HL-60 (cell line): ENCODE data around the gene VENTX.

Experiments
- DNase-seq, 2 experiments: peaks; one replicate each; pipeline ENCODE4 v3.0.0-alpha.2; 2010 to 2020; ENCODE audit warnings: low read depth in 1 of 2, low spot score in 1 of 2
- H3K27ac ChIP-seq: fragments of 250-450 bp; sonication (Bioruptor Pico); replicated peaks from 2 replicates; pipeline ENCODE4 v1.5.1; 2020; ENCODE audit warnings: mild to moderate bottlenecking, moderate library complexity
- H3K27me3 ChIP-seq: fragments of 250-450 bp; sonication (Bioruptor Pico); 2 replicates; pipeline ENCODE4 v1.5.1; 2021; ENCODE audit warnings: mild to moderate bottlenecking, moderate library complexity; ENCODE audit not compliant: insufficient read depth, poor library complexity, severe bottlenecking
- H3K4me3 ChIP-seq: replicated peaks from 2 replicates; pipeline ENCODE4 v1.5.1; 2011; ENCODE audit warnings: mild to moderate bottlenecking, control low read depth, low read length; ENCODE audit not compliant: insufficient read depth
- GABPA ChIP-seq: IDR thresholded peaks from 2 replicates; pipeline ENCODE4 v1.6.1; 2012; ENCODE audit warnings: low read depth
- POLR2AphosphoS5 ChIP-seq: IDR thresholded peaks from 2 replicates; pipeline ENCODE4 v1.6.1; 2012; ENCODE audit warnings: low read depth
- SPI1 ChIP-seq: IDR thresholded peaks from 2 replicates; pipeline ENCODE4 v1.6.1; 2012; ENCODE audit warnings: low read depth, mild to moderate bottlenecking, borderline replicate concordance
- TF ChIP-seq, protein P1 (sequence below): IDR thresholded peaks from one replicate; pipeline ENCODE4 v1.5.1; 2011; ENCODE audit warnings: low read length, control low read depth, inconsistent platforms; ENCODE audit not compliant: insufficient read depth
- TF ChIP-seq, protein P2 (sequence below): IDR thresholded peaks from 2 replicates; pipeline ENCODE4 v1.6.1; 2012; ENCODE audit warnings: low read depth; ENCODE audit not compliant: insufficient replicate concordance

VENTX gene

DNA sequence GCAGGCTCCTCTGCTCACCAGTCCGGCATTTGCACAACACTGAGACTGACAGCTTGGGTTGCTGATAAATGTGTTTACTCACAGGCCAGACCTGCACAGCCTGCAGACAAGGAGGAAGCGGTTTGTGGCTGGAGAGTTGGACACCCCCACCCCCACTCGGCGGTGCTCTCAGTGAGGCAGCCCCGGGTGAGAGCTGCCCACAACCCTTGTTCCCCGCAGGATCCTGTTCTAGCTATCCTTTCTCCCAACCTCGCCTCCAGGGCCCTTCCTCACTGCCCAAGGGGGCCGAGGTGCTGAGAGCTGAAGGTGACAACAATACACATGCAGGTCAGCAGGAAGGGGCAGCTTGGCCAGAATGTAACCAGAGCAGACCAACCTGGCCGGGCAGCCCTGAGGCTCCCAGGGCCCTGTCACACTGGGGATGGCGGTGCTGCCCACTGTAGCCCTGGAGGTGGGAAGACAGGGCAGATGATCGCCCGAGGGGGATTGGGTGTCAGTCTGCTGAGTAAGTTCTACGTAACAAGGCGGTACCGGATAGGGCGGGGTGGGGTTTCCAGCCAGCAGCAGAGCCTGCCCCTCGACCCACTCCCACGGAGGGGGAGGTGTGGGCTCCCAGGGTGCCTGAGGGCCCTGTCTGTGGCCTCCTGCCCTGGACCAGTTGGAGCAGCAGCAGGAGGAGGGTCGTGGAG is 41.1 kb downstream of the VENTX start:
- Histone ChIP-seq H3K4me3 (no peak overlapping the region), H3K27ac (peak overlapping the region; percentile 90), H3K27me3 (no peaks in the 10 kb centered on the region)
- TF ChIP-seq POLR2AphosphoS5 (peak; percentile 95), SPI1 (peak; percentile 69), GABPA (no peak)
- TF ChIP-seq, protein P1, sequence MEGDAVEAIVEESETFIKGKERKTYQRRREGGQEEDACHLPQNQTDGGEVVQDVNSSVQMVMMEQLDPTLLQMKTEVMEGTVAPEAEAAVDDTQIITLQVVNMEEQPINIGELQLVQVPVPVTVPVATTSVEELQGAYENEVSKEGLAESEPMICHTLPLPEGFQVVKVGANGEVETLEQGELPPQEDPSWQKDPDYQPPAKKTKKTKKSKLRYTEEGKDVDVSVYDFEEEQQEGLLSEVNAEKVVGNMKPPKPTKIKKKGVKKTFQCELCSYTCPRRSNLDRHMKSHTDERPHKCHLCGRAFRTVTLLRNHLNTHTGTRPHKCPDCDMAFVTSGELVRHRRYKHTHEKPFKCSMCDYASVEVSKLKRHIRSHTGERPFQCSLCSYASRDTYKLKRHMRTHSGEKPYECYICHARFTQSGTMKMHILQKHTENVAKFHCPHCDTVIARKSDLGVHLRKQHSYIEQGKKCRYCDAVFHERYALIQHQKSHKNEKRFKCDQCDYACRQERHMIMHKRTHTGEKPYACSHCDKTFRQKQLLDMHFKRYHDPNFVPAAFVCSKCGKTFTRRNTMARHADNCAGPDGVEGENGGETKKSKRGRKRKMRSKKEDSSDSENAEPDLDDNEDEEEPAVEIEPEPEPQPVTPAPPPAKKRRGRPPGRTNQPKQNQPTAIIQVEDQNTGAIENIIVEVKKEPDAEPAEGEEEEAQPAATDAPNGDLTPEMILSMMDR = no peak
- DNase-seq = peak; percentile 83 to 98

DNA sequence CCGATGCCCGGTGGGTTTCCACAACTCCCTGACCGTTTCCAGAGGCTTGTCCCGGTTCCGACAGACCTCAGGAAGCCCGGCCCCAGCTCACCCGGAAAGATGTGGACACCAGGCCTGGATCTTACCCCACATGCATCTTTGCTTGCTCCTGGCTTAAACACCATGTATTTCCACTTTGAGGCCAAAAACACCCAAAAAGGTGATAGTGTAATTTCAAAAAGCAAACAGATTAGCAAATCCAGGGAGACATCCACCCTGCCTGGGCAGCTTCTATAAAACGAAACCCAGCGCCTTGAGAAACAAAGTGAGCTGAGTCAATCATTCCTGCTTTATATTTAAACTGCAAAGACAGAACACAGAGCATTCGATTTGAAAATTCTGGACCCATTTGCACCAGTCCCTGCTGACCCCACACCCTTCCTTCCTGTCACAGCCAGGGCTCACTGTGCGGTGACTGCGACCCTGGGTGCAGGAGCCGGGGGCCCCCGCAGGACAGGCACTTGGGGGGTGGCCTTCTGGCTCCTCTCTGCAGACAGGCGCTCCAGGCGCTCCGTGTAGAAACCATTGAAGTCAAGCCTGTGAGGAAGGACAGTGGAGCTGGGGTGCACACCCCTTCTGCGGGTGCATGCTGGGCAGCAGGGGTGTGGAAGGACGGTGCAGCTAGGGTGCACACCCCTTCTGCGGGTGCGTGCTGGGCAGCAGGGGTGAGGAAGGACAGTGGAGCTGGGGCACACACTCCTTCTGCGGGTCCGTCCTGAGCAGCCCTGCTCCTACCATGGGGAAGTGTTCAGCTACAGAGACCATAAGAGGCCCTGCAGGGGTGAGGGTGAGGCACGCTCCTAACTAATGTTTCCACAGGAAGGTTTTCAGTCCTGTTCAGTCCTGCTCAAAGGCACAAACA is 41.9 kb downstream of the VENTX start:
- Histone ChIP-seq H3K27me3 (no peaks in the 10 kb centered on the region), H3K4me3 (no peak overlapping the region), H3K27ac (peak overlapping the region; percentile 90)
- DNase-seq = peak; percentile 90 to 92
- TF ChIP-seq, protein P1 = no peak
- TF ChIP-seq, protein P2, sequence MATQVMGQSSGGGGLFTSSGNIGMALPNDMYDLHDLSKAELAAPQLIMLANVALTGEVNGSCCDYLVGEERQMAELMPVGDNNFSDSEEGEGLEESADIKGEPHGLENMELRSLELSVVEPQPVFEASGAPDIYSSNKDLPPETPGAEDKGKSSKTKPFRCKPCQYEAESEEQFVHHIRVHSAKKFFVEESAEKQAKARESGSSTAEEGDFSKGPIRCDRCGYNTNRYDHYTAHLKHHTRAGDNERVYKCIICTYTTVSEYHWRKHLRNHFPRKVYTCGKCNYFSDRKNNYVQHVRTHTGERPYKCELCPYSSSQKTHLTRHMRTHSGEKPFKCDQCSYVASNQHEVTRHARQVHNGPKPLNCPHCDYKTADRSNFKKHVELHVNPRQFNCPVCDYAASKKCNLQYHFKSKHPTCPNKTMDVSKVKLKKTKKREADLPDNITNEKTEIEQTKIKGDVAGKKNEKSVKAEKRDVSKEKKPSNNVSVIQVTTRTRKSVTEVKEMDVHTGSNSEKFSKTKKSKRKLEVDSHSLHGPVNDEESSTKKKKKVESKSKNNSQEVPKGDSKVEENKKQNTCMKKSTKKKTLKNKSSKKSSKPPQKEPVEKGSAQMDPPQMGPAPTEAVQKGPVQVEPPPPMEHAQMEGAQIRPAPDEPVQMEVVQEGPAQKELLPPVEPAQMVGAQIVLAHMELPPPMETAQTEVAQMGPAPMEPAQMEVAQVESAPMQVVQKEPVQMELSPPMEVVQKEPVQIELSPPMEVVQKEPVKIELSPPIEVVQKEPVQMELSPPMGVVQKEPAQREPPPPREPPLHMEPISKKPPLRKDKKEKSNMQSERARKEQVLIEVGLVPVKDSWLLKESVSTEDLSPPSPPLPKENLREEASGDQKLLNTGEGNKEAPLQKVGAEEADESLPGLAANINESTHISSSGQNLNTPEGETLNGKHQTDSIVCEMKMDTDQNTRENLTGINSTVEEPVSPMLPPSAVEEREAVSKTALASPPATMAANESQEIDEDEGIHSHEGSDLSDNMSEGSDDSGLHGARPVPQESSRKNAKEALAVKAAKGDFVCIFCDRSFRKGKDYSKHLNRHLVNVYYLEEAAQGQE = no peak
- TF ChIP-seq POLR2AphosphoS5 (peak; percentile 55; the same call in 1 of the 2 replicates), SPI1 (peak; percentile 82), GABPA (no peak)

DNA sequence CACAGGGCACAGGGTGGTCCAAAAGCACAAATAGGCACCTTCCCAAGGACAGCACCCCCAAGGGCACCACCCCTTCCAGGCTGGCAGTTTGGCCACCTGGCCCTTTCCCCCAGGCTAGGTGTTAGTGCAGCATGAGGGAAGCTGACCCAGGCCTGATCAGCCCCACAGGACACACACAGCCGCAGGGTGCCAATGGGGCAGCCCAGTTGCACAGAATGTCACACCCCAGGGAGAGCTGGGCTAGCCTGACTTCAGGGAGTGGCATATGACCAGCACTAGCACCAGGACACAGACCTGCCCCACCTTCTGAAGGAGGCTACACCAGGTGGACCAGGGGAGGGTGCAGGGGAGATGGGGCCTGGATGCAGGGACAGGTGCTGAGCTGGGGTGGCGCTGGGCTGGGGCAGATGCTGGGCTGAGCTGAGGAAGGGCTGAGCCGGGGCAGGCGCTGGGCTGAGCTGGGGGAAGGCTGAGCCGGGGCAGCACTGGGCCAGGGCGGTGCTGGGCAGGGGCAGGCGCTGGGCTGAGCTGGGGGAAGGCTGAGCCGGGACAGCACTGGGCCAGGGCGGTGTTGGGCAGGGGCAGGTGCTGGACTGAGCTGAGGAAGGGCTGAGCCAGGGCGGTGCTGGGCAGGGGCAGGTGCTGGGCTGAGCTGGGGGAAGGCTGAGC is 42.9 kb downstream of the VENTX start:
- peak overlapping the region; percentile 90 for H3K27ac ChIP-seq
- no peak for DNase-seq
- no peak overlapping the region for H3K4me3 ChIP-seq
- H3K27me3 ChIP-seq = no peaks in the 10 kb centered on the region
- TF ChIP-seq SPI1 = no peak
- TF ChIP-seq, protein P1 = no peak
- TF ChIP-seq, protein P2 = no peak
- no peak for TF ChIP-seq GABPA
- TF ChIP-seq POLR2AphosphoS5 = no peak; the same call in 1 of the 2 replicates
